ENCODE data around the gene SPATA6L. TPM values are rescaled to one million over a fixed set of nuclear protein-coding genes. Genes with fewer than 3 reads are reported as not detected.

Gene SPATA6L, protein sequence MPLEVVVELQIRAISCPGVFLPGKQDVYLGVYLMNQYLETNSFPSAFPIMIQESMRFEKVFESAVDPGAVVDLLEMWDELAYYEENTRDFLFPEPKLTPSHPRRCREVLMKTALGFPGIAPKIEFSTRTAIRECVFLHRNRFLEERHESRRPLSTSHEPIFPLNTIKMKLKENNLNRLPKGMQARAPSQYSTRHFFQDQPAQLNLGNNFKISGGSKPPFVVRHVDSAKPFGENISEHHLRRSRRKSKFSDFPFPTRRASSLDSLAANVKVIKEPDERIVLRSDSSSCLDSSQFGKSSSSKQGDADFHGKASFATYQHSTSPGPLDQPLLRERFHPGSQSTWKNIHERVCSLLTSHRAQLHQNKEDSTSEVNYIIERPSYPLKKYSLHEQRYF
- total RNA-seq (2012; rRNA removed) = 0.18 and 0.28 TPM in 2 replicates
- 0.60 and 0.84 TPM in 2 replicates for polyA plus RNA-seq (2012; rRNA removed)
- polyA plus RNA-seq (2012; cell fraction: cytosol; rRNA removed) = 0.04 TPM in 1 of 2 replicates, not detected in the other
- 0.47 and 1.4 TPM in 2 replicates for polyA plus RNA-seq (2012; cell fraction: nucleus; rRNA removed; ENCODE audit: low replicate concordance)
- percentile 38 among the genes with signal in this experiment for Bru-seq, nascent RNA
- BruChase-seq, experiment 1, labeled RNA remaining after a 6-hour chase = percentile 36 among the genes with signal in this experiment
- percentile 37 among the genes with signal in this experiment for BruChase-seq, experiment 2, labeled RNA remaining after a 2-hour chase
- long read RNA-seq, partial matches to known transcripts = 0 of 1 reads
- long read RNA-seq, other reads (novel, unspliced or antisense) = 1 of 1 reads

- H3K4me1 ChIP-seq (ENCODE audit: control insufficient read depth, insufficient read depth, low read length) = peaks cover 9% of the 10 kb centered on the region
- CTCF ChIA-PET = interaction anchor here (1.6 kb wide), 1 partner anchor 9 kb away, joined by 5 read pairs; no protein-coding TSS in a partner anchor
- BruUV-seq (replicated peaks) = no TSS peak
- POLR2A ChIA-PET (ENCODE audit: unreplicated experiment) = no interaction called here
- H2BK15ac ChIP-seq (ENCODE audit: low read depth, low read length) = peak within 1 kb of the TSS; percentile 15; the same call in 1 of the 3 replicates
- peak within 1 kb of the TSS; percentile 50; the same call in 1 of the 2 replicates for H3K23ac ChIP-seq (ENCODE audit: low read depth, low read length)
- H3K14ac ChIP-seq (replicated peaks; ENCODE audit: low read depth, low read length) = peak within 1 kb of the TSS; percentile 51; the same call in 1 of the 2 replicates
- peak within 1 kb of the TSS; percentile 81 for H3K4me2 ChIP-seq (ENCODE audit: low read depth, low read length)
- peak within 1 kb of the TSS; percentile 16 for H3K18ac ChIP-seq (ENCODE audit: low read depth, low read length)
- H4K8ac ChIP-seq (ENCODE audit: low read depth in 2 of 2, low read length in 2 of 2) = peak within 1 kb of the TSS; percentile 16 to 88
- peak within 1 kb of the TSS; percentile 50 for H3K9ac ChIP-seq (ENCODE audit: low read depth, low read length)
- peak within 1 kb of the TSS; percentile 31; the same call in 1 of the 2 replicates for H3K27ac ChIP-seq (ENCODE audit: insufficient read depth, low read length)
- H2AK5ac ChIP-seq (ENCODE audit: low read depth, low read length) = peak within 1 kb of the TSS; percentile 29; the same call in 1 of the 2 replicates
- intact Hi-C loops (cut with micrococcal nuclease) (loop anchor here (10.0 kb wide), 1 partner anchor 351 kb away; no protein-coding TSS in a partner anchor), dilution Hi-C loops (cut with HindIII; ENCODE audit: low sequenced_read_pairs, unreplicated experiment) (no loop called here), in situ Hi-C loops (cut with MboI; ENCODE audit: low sequenced_read_pairs) (no loop called here)
- no peak within 1 kb of the TSS for H2BK5ac ChIP-seq (ENCODE audit: low read depth, low read length, poor library complexity, severe bottlenecking)
- H3K36me3 ChIP-seq (ENCODE audit: control insufficient read depth, insufficient read depth, low read length) = no peaks in the 10 kb centered on the region
- peak within 1 kb of the TSS; percentile 22 for H2AK9ac ChIP-seq (replicated peaks; ENCODE audit: low read depth, low read length, poor library complexity)
- no peaks in the 10 kb centered on the region for H3K9me3 ChIP-seq (ENCODE audit: control insufficient read depth, insufficient read depth, low read length)
- DNase-seq (peak; percentile 45), ATAC-seq (ENCODE audit: low read depth) (peak; percentile 55)
- H3K56ac ChIP-seq (ENCODE audit: extremely low read depth, insufficient read depth, low read length) = 0 out of 2 replicates have a peak within 1 kb of the TSS, but pooled peaks have one; percentile 45
- H3K4ac ChIP-seq (ENCODE audit: low read depth, low read length) = peak within 1 kb of the TSS; percentile 64
- peak within 1 kb of the TSS; percentile 80 for H2AFZ ChIP-seq (replicated peaks; ENCODE audit: low read length, poor library complexity)
- WGBS, 2 experiments (ENCODE audit: extremely low coverage in 2 of 2, insufficient read length in 1 of 2) = 5% methylated on average over 11 of the region's 36 CpGs; no CpG with 5 or more reads in 1 of the 2 experiments
- H4K20me1 ChIP-seq (ENCODE audit: insufficient read depth, low read length) = no peaks in the 10 kb centered on the region
- peak within 1 kb of the TSS; percentile 46 for H2BK120ac ChIP-seq (ENCODE audit: low read depth, low read length)
- H3K4me3 ChIP-seq (ENCODE audit: insufficient read depth, low read depth, low read length) = peak within 1 kb of the TSS; percentile 56
- H2BK20ac ChIP-seq (ENCODE audit: low read depth, low read length) = no peak within 1 kb of the TSS
- H4K91ac ChIP-seq (ENCODE audit: insufficient read depth, low read depth, low read length) = peak within 1 kb of the TSS; percentile 29; the same call in 1 of the 2 replicates
- H3K79me1 ChIP-seq (ENCODE audit: low read depth in 1 of 2, low read length in 2 of 2) = peaks cover 9 to 14% of the 10 kb centered on the region in 2 experiments; a peak in 3 of 4 replicates
- H4K5ac ChIP-seq (ENCODE audit: low read depth, low read length) = peak within 1 kb of the TSS; percentile 4; the same call in 1 of the 2 replicates
- H3K27me3 ChIP-seq (ENCODE audit: control insufficient read depth, insufficient read depth, low read length) = no peaks in the 10 kb centered on the region; the same call in 1 of the 2 replicates
- H3K9me1 ChIP-seq (ENCODE audit: insufficient read depth, low read length) = peaks cover 8% of the 10 kb centered on the region
- peak; percentile 53 for TF ChIP-seq MXI1 (IDR thresholded peaks at IDR 0.05; ENCODE audit: borderline replicate concordance, low read depth, low read length)
- TF ChIP-seq POLR2A (IDR thresholded peaks at IDR 0.05; ENCODE audit: low read depth, low read length) = no peak
- no peak for TF ChIP-seq ELK1 (IDR thresholded peaks at IDR 0.05; ENCODE audit: borderline replicate concordance, low read depth, low read length)
- TF ChIP-seq RAD21 (IDR thresholded peaks at IDR 0.05; ENCODE audit: low read length) = no peak
- no peak for TF ChIP-seq CEBPB (IDR thresholded peaks at IDR 0.05; ENCODE audit: low read depth, low read length)
- TF ChIP-seq CHD1 (IDR thresholded peaks at IDR 0.05; ENCODE audit: low read depth, low read length) = no peak
- TF ChIP-seq, protein P1, sequence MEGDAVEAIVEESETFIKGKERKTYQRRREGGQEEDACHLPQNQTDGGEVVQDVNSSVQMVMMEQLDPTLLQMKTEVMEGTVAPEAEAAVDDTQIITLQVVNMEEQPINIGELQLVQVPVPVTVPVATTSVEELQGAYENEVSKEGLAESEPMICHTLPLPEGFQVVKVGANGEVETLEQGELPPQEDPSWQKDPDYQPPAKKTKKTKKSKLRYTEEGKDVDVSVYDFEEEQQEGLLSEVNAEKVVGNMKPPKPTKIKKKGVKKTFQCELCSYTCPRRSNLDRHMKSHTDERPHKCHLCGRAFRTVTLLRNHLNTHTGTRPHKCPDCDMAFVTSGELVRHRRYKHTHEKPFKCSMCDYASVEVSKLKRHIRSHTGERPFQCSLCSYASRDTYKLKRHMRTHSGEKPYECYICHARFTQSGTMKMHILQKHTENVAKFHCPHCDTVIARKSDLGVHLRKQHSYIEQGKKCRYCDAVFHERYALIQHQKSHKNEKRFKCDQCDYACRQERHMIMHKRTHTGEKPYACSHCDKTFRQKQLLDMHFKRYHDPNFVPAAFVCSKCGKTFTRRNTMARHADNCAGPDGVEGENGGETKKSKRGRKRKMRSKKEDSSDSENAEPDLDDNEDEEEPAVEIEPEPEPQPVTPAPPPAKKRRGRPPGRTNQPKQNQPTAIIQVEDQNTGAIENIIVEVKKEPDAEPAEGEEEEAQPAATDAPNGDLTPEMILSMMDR (conservative IDR thresholded peaks at IDR 0.05; ENCODE audit: low read depth, low read length) = no peak
- no peak for TF ChIP-seq FOS (IDR thresholded peaks at IDR 0.05; ENCODE audit: low read depth, low read length)
- no peak for TF ChIP-seq MAFK (IDR thresholded peaks at IDR 0.05; ENCODE audit: low read depth, low read length)
- TF ChIP-seq NFE2L2 (IDR thresholded peaks at IDR 0.05; ENCODE audit: low read depth, low read length) = no peak
- TF ChIP-seq MAZ (IDR thresholded peaks at IDR 0.05; ENCODE audit: borderline replicate concordance, low read depth, low read length) = peak; percentile 13; the same call in 1 of the 2 replicates
Observed at GRCh38 chr9:4666042-4666699, at the start of gene SPATA6L. Gene SPATA6L, minus strand, starts transcription at chr9:4666480. Its CDS starts 230 bp downstream, at chr9:4666250.
